Measurements from ENCODE around the gene CAMTA1.
A peak's percentile ranks its signal among the peaks of the same experiment; 100 is the strongest.
"Not testable (repeated sequence)": the region's sequence is repeated elsewhere in the genome, so short reads cannot be mapped to it uniquely, and the experiment has no call there.

CAMTA1 gene

GRCh38 chr1:6782151-6782550 lies 3.1 kb upstream of the CAMTA1 start:
- no peak for DNase-seq

GRCh38 chr1:6783221-6783620 lies 2.0 kb upstream of the CAMTA1 start:
- no peak for DNase-seq

- no peak for DNase-seq
Measured at GRCh38 chr1:6783936-6784559, 1.2 kb upstream of the CAMTA1 start.

GRCh38 chr1:6784560-6785317 lies 515 bp upstream of the CAMTA1 start:
- DNase-seq: peak; percentile 100

- peak; percentile 73 for DNase-seq
Measured at GRCh38 chr1:6785728-6786505, 663 bp downstream of the CAMTA1 start.

GRCh38 chr1:6788946-6789345 lies 3.7 kb downstream of the CAMTA1 start:
- no peak for DNase-seq

- DNase-seq: no peak
Measured at GRCh38 chr1:6790146-6790545, 4.9 kb downstream of the CAMTA1 start.

- no peak for DNase-seq
Measured at GRCh38 chr1:6794164-6794563, 8.9 kb downstream of the CAMTA1 start.

- DNase-seq: no peak
Measured at GRCh38 chr1:6795203-6795602, 9.9 kb downstream of the CAMTA1 start.

GRCh38 chr1:6795661-6796060 lies 10.4 kb downstream of the CAMTA1 start:
- DNase-seq: no peak

GRCh38 chr1:6796095-6796494 lies 10.8 kb downstream of the CAMTA1 start:
- no peak for DNase-seq

GRCh38 chr1:6799499-6799898 lies 14.2 kb downstream of the CAMTA1 start:
- DNase-seq: no peak

GRCh38 chr1:6800745-6801144 lies 15.5 kb downstream of the CAMTA1 start:
- DNase-seq: no peak

GRCh38 chr1:6801199-6801598 lies 15.9 kb downstream of the CAMTA1 start:
- DNase-seq: no peak

GRCh38 chr1:6801966-6802365 lies 16.7 kb downstream of the CAMTA1 start:
- no peak for DNase-seq

GRCh38 chr1:6802454-6802853 lies 17.2 kb downstream of the CAMTA1 start:
- no peak for DNase-seq

- DNase-seq: no peak
Measured at GRCh38 chr1:6802893-6803292, 17.6 kb downstream of the CAMTA1 start.

- no peak for DNase-seq
Measured at GRCh38 chr1:6803357-6803756, 18.1 kb downstream of the CAMTA1 start.

- DNase-seq: no peak
Measured at GRCh38 chr1:6805004-6805416, 19.8 kb downstream of the CAMTA1 start.

GRCh38 chr1:6807782-6808181 lies 22.5 kb downstream of the CAMTA1 start:
- no peak for DNase-seq

- no peak for DNase-seq
Measured at GRCh38 chr1:6809461-6809860, 24.2 kb downstream of the CAMTA1 start.

GRCh38 chr1:6810146-6810734 lies 25.0 kb downstream of the CAMTA1 start:
- DNase-seq: not testable (repeated sequence)

- no peak for DNase-seq
Measured at GRCh38 chr1:6811583-6811982, 26.3 kb downstream of the CAMTA1 start.
